ENCODE measurements around the gene FBN1.

GRCh38 chr15:48681353-48681752, 35.8 kb upstream of the FBN1 start:
- TF ChIP-seq CTCF (IDR thresholded peaks at IDR 0.05): no peak
- no peak for TF ChIP-seq POLR2A (IDR thresholded peaks at IDR 0.05)
